ENCODE data around the gene LPAR1. TPM values are rescaled to one million over a fixed set of nuclear protein-coding genes. Genes with fewer than 3 reads are reported as not detected.

Gene LPAR1
- total RNA-seq, 1 donor from 2014 or later, result 26.4 TPM

Small RNA genes lying within 50 kb of the gene (small RNA-seq; reads per million reads assigned to genes)
- gene RF00019 (not detected), gene RNU6-432P (not detected)

Measured in occipital lobe (tissue), 2 donors.